ENCODE data around the gene LRRC27. TPM values are rescaled to one million over a fixed set of nuclear protein-coding genes. Genes with fewer than 3 reads are reported as not detected.

Gene LRRC27
- total RNA-seq, 2 experiments from 2014 or later, result 2.5 to 2.8 TPM

DNA sequence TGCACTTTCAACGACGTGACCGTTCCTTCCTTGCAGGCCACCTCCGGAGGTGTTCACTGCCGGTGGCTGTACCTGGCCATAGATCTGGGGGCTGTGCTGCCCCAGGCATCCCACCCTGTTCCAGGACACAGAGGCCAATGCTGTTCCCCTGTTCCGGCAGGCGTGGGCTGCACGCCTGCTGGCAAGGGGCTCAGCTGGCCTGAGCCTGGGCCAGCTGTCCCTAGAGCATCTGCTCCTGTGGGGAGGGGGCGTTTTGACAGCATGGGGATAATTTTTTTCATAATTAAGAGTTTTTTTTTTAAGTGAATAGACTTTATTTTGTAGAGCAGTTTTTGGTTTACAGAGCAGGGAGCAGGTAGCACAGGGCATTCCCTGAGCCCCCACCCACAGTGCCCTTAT is 93.8 kb downstream of the LRRC27 start:
- Mint-ChIP-seq H3K27me3 (no peaks in the 10 kb centered on the region), H3K4me1 (ENCODE audit: low read depth) (peaks cover 12% of the 10 kb centered on the region), H3K9me3 (peaks cover 2% of the 10 kb centered on the region), H3K4me3 (no peak overlapping the region), H3K36me3 (no peaks in the 10 kb centered on the region), H3K27ac (no peak overlapping the region)
- ChIA-PET POLR2A (no interaction called here), CTCF (no interaction called here)
- intact Hi-C loops (cut with micrococcal nuclease), result no loop called here
- DNase-seq, result no peak

DNA sequence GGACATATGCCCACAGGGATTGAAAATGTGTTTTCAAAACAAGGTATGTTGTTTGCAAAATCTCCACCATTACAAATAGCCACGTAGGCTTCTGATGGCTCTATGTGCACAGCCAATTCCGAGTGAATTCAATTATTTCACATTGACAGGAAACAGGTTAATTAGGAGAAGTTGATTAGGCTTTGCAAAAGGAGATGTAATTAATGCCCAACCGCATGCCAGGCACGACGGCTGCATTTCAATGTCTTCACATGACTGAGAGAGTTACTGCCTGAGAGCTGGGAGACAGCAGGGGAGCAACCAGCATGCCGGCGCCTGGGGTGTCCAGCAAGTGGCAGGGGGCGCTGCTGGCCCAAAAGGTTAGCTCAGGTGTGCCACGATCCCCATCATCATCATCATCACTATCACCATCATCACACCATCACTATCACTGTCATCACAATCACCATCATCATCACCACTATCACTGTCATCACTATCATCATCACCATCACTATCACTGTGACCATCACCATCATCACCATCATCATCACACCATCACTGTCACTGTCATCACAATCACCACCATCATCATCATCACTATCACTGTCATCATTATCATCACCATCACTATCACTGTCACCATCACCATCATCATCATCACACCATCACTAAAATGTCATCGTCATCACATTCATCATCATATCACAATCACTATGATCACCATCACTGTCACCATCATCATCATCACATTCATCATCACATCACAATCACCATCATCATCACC is 95.2 kb downstream of the LRRC27 start:
- CTCF ChIA-PET, result no interaction called here
- H3K4me1 Mint-ChIP-seq (ENCODE audit: low read depth), result peaks cover 3% of the 10 kb centered on the region
- intact Hi-C loops (cut with micrococcal nuclease), result no loop called here

DNA sequence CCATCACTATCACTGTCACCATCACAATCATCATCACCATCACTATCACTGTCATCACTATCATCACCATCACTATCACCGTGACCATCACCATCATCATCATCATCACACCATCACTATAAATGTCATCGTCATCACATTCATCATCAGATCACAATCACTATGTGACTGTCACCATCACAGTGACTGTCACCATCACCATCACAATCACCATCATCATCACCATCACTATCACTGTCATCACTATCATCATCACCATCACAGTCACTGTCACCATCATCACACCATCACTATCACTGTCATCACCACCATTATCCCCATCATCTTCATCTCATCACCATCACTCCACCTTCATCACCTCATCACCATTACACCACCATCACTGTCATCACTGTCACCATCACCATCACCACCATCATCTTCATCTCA is 96.0 kb downstream of the LRRC27 start:
- no peaks in the 10 kb centered on the region for H3K4me1 Mint-ChIP-seq (ENCODE audit: low read depth)
- no peaks in the 10 kb centered on the region for H3K36me3 Mint-ChIP-seq
- no peak for DNase-seq
- ChIA-PET POLR2A (no interaction called here), CTCF (no interaction called here)
- peaks cover 2% of the 10 kb centered on the region for H3K9me3 Mint-ChIP-seq
- no peaks in the 10 kb centered on the region for H3K27me3 Mint-ChIP-seq
- H3K4me3 Mint-ChIP-seq, result no peak overlapping the region
- intact Hi-C loops (cut with micrococcal nuclease), result no loop called here
- no peak overlapping the region for H3K27ac Mint-ChIP-seq

More for the DNA sequence above, 95.2 kb downstream of the LRRC27 start:
- H3K27ac Mint-ChIP-seq, result no peak overlapping the region
- no peak for DNase-seq
- no peaks in the 10 kb centered on the region for H3K36me3 Mint-ChIP-seq
- H3K4me3 Mint-ChIP-seq, result no peak overlapping the region
- H3K27me3 Mint-ChIP-seq, result no peaks in the 10 kb centered on the region
- POLR2A ChIA-PET, result no interaction called here
- H3K9me3 Mint-ChIP-seq, result peaks cover 2% of the 10 kb centered on the region

DNA sequence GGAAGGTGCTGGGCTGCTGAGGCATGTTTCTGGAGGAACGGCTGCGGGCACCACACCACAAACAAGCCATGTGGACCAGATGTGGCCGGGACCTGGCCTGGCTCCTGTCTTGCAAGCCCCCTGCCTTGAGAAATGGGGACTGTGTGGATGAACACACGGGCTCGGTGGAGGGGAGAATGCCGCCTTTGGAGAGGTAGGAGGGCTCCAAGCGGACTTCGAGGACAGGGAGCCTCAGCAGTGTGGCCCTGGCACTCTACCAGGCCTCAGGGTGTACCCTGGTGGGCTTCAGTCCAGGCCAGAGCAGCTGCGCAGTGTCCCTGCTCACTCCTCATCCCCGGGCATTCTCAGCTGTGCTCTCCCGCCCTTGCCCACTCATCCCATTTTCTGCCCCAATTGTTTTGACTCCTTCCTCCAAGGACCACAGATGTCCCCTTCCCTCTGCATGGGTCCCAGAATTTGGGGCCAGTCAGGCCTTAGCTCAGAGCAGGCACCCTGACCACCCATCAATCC is 96.5 kb downstream of the LRRC27 start:
- ChIA-PET CTCF (no interaction called here), POLR2A (no interaction called here)
- no peak for DNase-seq
- Mint-ChIP-seq H3K4me1 (ENCODE audit: low read depth) (no peaks in the 10 kb centered on the region), H3K27ac (no peak overlapping the region), H3K27me3 (no peaks in the 10 kb centered on the region), H3K4me3 (no peak overlapping the region), H3K9me3 (peaks cover 2% of the 10 kb centered on the region), H3K36me3 (no peaks in the 10 kb centered on the region)
- intact Hi-C loops (cut with micrococcal nuclease), result no loop called here

Other genes starting within 250 kb of the LRRC27 start
- 1 to 10 TPM; 7.0 to 7.2 TPM for gene DPYSL4, start 145.2 kb upstream of the LRRC27 start, total RNA-seq
- gene STK32C, start 24.2 kb upstream of the LRRC27 start, total RNA-seq, result 10 to 100 TPM; 14.8 to 16.1 TPM
- 1 to 10 TPM; 3.0 to 3.1 TPM for gene PWWP2B, start 65.0 kb downstream of the LRRC27 start, total RNA-seq
- 1 to 10 TPM; 7.4 to 7.5 TPM for gene INPP5A, start 205.6 kb downstream of the LRRC27 start, total RNA-seq

Measured in activated CD4-positive, alpha-beta memory T cell treated with anti-CD3 and anti-CD28 coated beads for 36 hours (primary cell).